A549 (cell line): Measurements from ENCODE around the gene THBS2.

Experiments used
- CTCF ChIP-seq: fragments of >200 bp; sonication (Bioruptor Twin); formaldehyde crosslinking; IDR thresholded peaks from 3 replicates; pipeline ENCODE4 v1.5.1; 2016
- ELK1 ChIP-seq: fragments of 150-350 bp; IDR thresholded peaks from 2 replicates; pipeline ENCODE4 v1.6.1; 2014; ENCODE audit warnings: low read depth, mild to moderate bottlenecking, low read length
- EP300 ChIP-seq, 2 experiments: fragments of >200 bp; sonication (Bioruptor Twin); formaldehyde crosslinking; IDR thresholded peaks; 2 replicates in 1 of 2; 3 replicates in 1 of 2; pipeline ENCODE4 v1.6.1; 2016 to 2017
- FOSB ChIP-seq: fragments of 250-450 bp; sonication (Bioruptor Pico); IDR thresholded peaks from 2 replicates; pipeline ENCODE4 v1.5.0; 2020; ENCODE audit warnings: mild to moderate bottlenecking, moderate library complexity
- HOXA7 ChIP-seq: fragments of 250-450 bp; sonication (Bioruptor Pico); IDR thresholded peaks from 2 replicates; pipeline ENCODE4 v1.5.0; 2020; ENCODE audit warnings: mild to moderate bottlenecking, moderate library complexity
- JUN ChIP-seq, 2 experiments: fragments of >200 bp; sonication (Bioruptor Twin); formaldehyde crosslinking; IDR thresholded peaks; 2 replicates in 1 of 2; 3 replicates in 1 of 2; pipeline ENCODE4 v1.6.1; 2016 to 2017
- KDM1A ChIP-seq: fragments of 200-600 bp; sonication (generic); IDR thresholded peaks from 2 replicates; pipeline ENCODE4 v1.6.1; 2016; ENCODE audit warnings: low read depth, mild to moderate bottlenecking
- NFE2L2 ChIP-seq: fragments of 150-350 bp; conservative IDR thresholded peaks from 2 replicates; pipeline ENCODE4 v1.6.1; 2014; ENCODE audit warnings: low read length
- PHF8 ChIP-seq: fragments of 200-600 bp; sonication (generic); IDR thresholded peaks from 2 replicates; pipeline ENCODE4 v1.6.1; 2016; ENCODE audit warnings: low read depth, mild to moderate bottlenecking, antibody characterized with exemption, moderate library complexity, borderline replicate concordance
- POLR2A ChIP-seq: IDR thresholded peaks from 2 replicates; pipeline ENCODE4 v1.6.1; 2012; ENCODE audit warnings: mild to moderate bottlenecking, low read length
- RAD21 ChIP-seq, 2 experiments: fragments of >200 bp in 1 of 2; sonication (Bioruptor Twin) in 1 of 2; formaldehyde crosslinking in 1 of 2; IDR thresholded peaks in 1 of 2; conservative IDR thresholded peaks in 1 of 2; 2 replicates in 1 of 2; 3 replicates in 1 of 2; pipeline ENCODE4 v1.6.1; 2012 to 2018; ENCODE audit warnings: inconsistent platforms in 1 of 2
- REST ChIP-seq: fragments of 200-600 bp; sonication (generic); IDR thresholded peaks from 2 replicates; pipeline ENCODE4 v1.6.1; 2016; ENCODE audit warnings: antibody characterized with exemption, mild to moderate bottlenecking, moderate library complexity
- SMC3 ChIP-seq: fragments of >200 bp; sonication (Bioruptor Twin); formaldehyde crosslinking; IDR thresholded peaks from 3 replicates; pipeline ENCODE4 v1.6.1; 2018; ENCODE audit warnings: inconsistent platforms

GRCh38 chr6:169282043-169282442 lies 28.4 kb upstream of the THBS2 start:
- TF ChIP-seq CTCF (no peak), JUN (IDR thresholded peaks at IDR 0.05) (no peak), NFE2L2 (no peak), HOXA7 (no peak), FOSB (CRISPR knock-in tag) (no peak), REST (no peak), ELK1 (no peak), POLR2A (no peak), KDM1A (no peak), RAD21 (conservative IDR thresholded peaks at IDR 0.05 in 1 of 2, IDR thresholded peaks at IDR 0.05 in 1 of 2) (no peak), PHF8 (no peak), SMC3 (no peak), EP300 (IDR thresholded peaks at IDR 0.05) (no peak)
